Activated CD4-positive, alpha-beta T cell treated with anti-CD3 and anti-CD28 coated beads for 1 hour (primary cell): ENCODE results near the gene UBA1.

Experiments used
- DNase-seq: peaks from one replicate; pipeline ENCODE4 v3.0.0-alpha.2; 2020

The UBA1 gene

GRCh38 chrX:47170861-47171692 lies 22.6 kb upstream of the UBA1 start:
- DNase-seq: no peak

- no peak for DNase-seq
These were observed 21.6 kb upstream of the UBA1 start for GRCh38 chrX:47171996-47172395.

GRCh38 chrX:47172549-47172948 lies 21.1 kb upstream of the UBA1 start:
- no peak for DNase-seq

- no peak for DNase-seq
These were observed 20.4 kb upstream of the UBA1 start for GRCh38 chrX:47172971-47173792.

- DNase-seq: no peak
These were observed 19.3 kb upstream of the UBA1 start for GRCh38 chrX:47174376-47174775.

- no peak for DNase-seq
These were observed 18.6 kb upstream of the UBA1 start for GRCh38 chrX:47174846-47175587.

- DNase-seq: no peak
These were observed 18.0 kb upstream of the UBA1 start for GRCh38 chrX:47175588-47175980.

GRCh38 chrX:47176101-47176740 lies 17.4 kb upstream of the UBA1 start:
- DNase-seq: no peak

GRCh38 chrX:47177079-47177478 lies 16.6 kb upstream of the UBA1 start:
- DNase-seq: no peak

GRCh38 chrX:47178337-47178736 lies 15.3 kb upstream of the UBA1 start:
- DNase-seq: no peak

GRCh38 chrX:47179221-47179927 lies 14.3 kb upstream of the UBA1 start:
- no peak for DNase-seq

GRCh38 chrX:47179928-47180255 lies 13.7 kb upstream of the UBA1 start:
- DNase-seq: no peak

GRCh38 chrX:47180346-47180745 lies 13.3 kb upstream of the UBA1 start:
- DNase-seq: no peak

- DNase-seq: no peak
These were observed 12.3 kb upstream of the UBA1 start for GRCh38 chrX:47181301-47181700.

- no peak for DNase-seq
These were observed 11.4 kb upstream of the UBA1 start for GRCh38 chrX:47182106-47182700.

GRCh38 chrX:47184486-47184885 lies 9.1 kb upstream of the UBA1 start:
- DNase-seq: no peak

- DNase-seq: no peak
These were observed 8.4 kb upstream of the UBA1 start for GRCh38 chrX:47185241-47185640.

- DNase-seq: no peak
These were observed 7.4 kb upstream of the UBA1 start for GRCh38 chrX:47186096-47186740.

GRCh38 chrX:47187106-47187677 lies 6.4 kb upstream of the UBA1 start:
- DNase-seq: no peak

- no peak for DNase-seq
These were observed 3.7 kb upstream of the UBA1 start for GRCh38 chrX:47189906-47190305.
